BLaER1 (cell line): ENCODE results near the gene LRRC8D.
A peak's percentile ranks its signal among the peaks of the same experiment; 100 is the strongest.
"Not testable (repeated sequence)": the region's sequence is repeated elsewhere in the genome, so short reads cannot be mapped to it uniquely, and the experiment has no call there.

Experiments used
- H3K27ac ChIP-seq: shearing (Covaris generic); formaldehyde crosslinking; 2 replicates; pipeline ENCODE4 v1.8.1; 2022
- H3K27me3 ChIP-seq: shearing (Covaris generic); formaldehyde crosslinking; 2 replicates; pipeline ENCODE4 v1.8.1; 2022
- H3K36me3 ChIP-seq: shearing (Covaris generic); formaldehyde crosslinking; 2 replicates; pipeline ENCODE4 v1.8.1; 2022
- H3K4me1 ChIP-seq: shearing (Covaris generic); formaldehyde crosslinking; 2 replicates; pipeline ENCODE4 v1.8.1; 2022
- H3K4me2 ChIP-seq: shearing (Covaris generic); formaldehyde crosslinking; 2 replicates; pipeline ENCODE4 v1.8.1; 2022
- H3K4me3 ChIP-seq: shearing (Covaris generic); formaldehyde crosslinking; 2 replicates; pipeline ENCODE4 v1.8.1; 2022
- H3K9ac ChIP-seq: shearing (Covaris generic); formaldehyde crosslinking; 2 replicates; pipeline ENCODE4 v1.8.1; 2022
- H3K9me3 ChIP-seq: shearing (Covaris generic); formaldehyde crosslinking; 2 replicates; pipeline ENCODE4 v1.8.1; 2022
- H4K20me1 ChIP-seq: shearing (Covaris generic); formaldehyde crosslinking; 2 replicates; pipeline ENCODE4 v1.8.1; 2022
- Cebpa-rat ChIP-seq: shearing (Covaris generic); IDR thresholded peaks from 2 replicates; pipeline ENCODE4 v1.8.1; 2022

The LRRC8D gene

DNA sequence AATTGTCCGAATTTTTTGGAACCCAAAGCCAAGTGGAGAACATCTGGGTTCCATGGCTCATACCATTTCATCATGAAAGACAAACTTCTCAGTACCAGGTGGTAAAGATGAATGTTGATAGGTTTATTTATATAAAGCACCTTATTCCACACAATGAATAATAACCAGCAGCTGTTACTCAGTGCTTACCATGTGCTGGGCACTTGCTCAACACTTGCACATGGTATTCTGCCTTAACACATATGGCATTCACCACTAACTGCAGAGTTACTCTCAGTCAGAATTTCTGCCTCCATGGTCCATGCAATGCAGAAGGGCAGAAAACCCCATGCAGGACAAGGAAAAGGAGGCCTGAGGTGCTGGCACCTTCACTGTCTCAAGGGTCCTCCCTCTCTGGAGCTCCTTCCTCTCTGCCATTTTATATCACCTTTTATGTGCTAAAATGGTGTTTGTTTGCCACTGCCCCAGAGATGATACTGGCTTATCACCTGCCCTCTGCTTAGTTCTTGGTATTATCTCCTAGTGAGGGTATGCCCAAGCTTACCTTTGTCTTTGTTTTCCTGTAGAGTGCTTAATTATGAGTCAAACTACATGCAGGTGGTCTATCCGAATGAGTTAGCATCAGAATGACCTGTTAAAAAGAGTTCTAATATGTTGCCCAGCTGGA is 97.4 kb downstream of the LRRC8D start:
- Histone ChIP-seq H3K27ac (no peak overlapping the region), H3K4me2 (no peak overlapping the region), H3K36me3 (peaks cover 64% of the 10 kb centered on the region), H3K4me1 (no peaks in the 10 kb centered on the region), H3K9me3 (peaks cover 17% of the 10 kb centered on the region), H3K27me3 (no peaks in the 10 kb centered on the region), H3K4me3 (no peak overlapping the region), H4K20me1 (peaks cover 46% of the 10 kb centered on the region), H3K9ac (no peak overlapping the region)
- no peak for TF ChIP-seq Cebpa-rat

DNA sequence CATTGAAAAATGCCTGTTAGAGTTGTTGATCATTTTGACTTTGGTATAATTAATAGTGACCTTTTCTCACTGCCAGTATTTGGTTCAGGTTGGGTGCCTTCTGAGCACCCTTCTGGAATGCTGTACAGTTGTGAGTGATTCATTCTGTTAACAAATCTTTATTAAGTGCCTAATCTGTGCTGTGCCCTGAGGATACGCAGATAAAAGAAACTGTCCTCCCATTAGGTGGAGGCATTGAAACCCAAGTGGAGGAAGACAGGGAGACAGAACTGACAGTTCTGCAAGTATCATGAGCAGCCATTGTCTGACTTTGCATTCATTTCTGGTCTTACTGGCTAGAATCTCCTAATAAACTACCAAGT is 97.9 kb downstream of the LRRC8D start:
- Histone ChIP-seq H3K36me3 (peaks cover 67% of the 10 kb centered on the region), H3K9ac (no peak overlapping the region), H3K4me3 (no peak overlapping the region), H3K9me3 (peaks cover 23% of the 10 kb centered on the region), H3K4me2 (no peak overlapping the region), H3K4me1 (no peaks in the 10 kb centered on the region), H4K20me1 (peaks cover 46% of the 10 kb centered on the region), H3K27ac (no peak overlapping the region), H3K27me3 (no peaks in the 10 kb centered on the region)
- no peak for TF ChIP-seq Cebpa-rat

DNA sequence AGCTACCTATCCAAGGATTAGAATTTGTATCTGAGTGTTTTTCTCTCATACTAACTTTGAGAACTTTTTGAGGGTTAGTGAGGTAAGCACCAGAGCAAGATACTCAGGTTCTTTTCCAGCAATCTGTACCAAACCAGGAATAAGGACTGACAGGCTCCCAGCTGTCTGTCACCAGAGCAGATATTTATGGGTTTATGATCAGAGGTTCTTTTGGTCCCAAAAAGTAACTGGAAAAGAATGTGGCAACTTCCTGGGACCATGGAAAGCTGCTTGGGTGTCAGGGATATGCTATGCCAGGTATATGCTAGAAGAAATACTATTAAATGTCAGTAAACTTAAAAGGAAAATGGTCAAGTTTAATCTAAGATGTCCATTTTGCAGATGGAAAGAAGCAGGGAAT is 98.3 kb downstream of the LRRC8D start:
- H3K27me3 ChIP-seq: no peaks in the 10 kb centered on the region
- H3K9ac ChIP-seq: no peak overlapping the region
- H3K27ac ChIP-seq: no peak overlapping the region
- no peaks in the 10 kb centered on the region for H3K4me1 ChIP-seq
- H3K4me2 ChIP-seq: no peak overlapping the region
- H3K36me3 ChIP-seq: peaks cover 67% of the 10 kb centered on the region
- no peak for TF ChIP-seq Cebpa-rat
- H4K20me1 ChIP-seq: peaks cover 46% of the 10 kb centered on the region
- no peak overlapping the region for H3K4me3 ChIP-seq
- H3K9me3 ChIP-seq: peaks cover 27% of the 10 kb centered on the region

DNA sequence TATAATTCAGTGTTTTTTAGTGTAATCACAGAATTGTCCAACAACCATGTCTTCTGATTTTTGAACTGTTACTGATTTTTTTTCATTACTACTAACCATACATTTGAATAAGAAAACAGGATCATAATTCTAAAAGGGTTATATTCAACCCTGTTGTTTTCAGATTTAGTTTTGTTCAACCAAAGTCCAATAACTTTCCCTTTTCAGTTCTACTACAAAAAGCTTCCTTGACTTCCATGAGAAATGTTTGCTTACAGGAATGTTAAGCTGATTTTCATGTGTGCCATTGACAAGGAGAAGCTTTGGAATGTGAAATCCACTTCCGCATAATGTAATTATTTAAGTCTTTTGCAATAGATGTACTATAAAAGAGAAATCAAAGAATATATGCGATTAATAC is 102.1 kb downstream of the LRRC8D start:
- Histone ChIP-seq H3K27me3 (no peaks in the 10 kb centered on the region), H3K4me2 (no peak overlapping the region), H4K20me1 (peaks cover 22% of the 10 kb centered on the region), H3K27ac (no peak overlapping the region), H3K36me3 (peaks cover 78% of the 10 kb centered on the region), H3K9ac (no peak overlapping the region), H3K4me1 (no peaks in the 10 kb centered on the region), H3K4me3 (no peak overlapping the region), H3K9me3 (peaks cover 45% of the 10 kb centered on the region)
- TF ChIP-seq Cebpa-rat: no peak

DNA sequence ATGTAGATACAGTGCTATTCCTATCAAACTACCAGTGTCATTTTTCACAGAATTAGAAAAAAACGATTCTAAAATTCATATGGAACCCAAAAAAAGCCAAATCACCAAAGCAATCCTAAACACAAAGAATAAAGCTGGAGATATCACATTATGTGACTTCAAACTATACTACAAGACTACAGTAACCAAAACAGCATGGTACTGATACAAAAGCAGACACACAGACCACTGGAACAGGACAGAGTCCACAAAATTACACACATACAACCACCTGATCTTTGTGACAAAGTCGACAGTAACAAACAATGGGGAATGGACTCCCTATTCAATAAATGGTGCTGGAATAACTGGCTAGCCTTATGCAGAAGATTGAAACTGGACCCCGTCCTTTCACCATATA is 102.7 kb downstream of the LRRC8D start:
- H3K9me3 ChIP-seq: peaks cover 45% of the 10 kb centered on the region
- TF ChIP-seq Cebpa-rat: no peak

DNA sequence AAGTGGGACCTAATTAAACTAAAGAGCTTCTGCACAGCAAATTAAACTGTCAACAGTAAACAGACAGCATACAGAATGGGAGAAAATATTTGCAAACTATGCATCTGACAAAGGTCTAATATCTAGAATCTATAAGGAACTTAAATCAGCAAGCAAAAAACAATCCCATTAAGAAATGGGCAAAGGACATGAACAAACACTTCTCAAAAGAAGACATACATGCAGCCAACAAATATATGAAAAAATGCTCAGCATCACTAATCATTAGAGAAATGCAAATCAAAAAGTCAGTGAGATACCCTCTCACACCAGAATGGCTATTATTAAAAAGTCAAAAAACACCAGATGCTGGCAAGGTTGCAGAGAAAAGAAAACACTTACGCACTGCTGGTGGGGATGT is 103.2 kb downstream of the LRRC8D start:
- not testable (repeated sequence) for H3K27me3 ChIP-seq, H3K27ac ChIP-seq

More for the DNA sequence above, 102.7 kb downstream of the LRRC8D start:
- Histone ChIP-seq H3K4me2 (no peak overlapping the region), H3K27ac (no peak overlapping the region), H3K4me3 (peak overlapping the region; percentile 19; the same call in 1 of the 2 replicates), H3K9ac (no peak overlapping the region), H4K20me1 (peaks cover 22% of the 10 kb centered on the region), H3K36me3 (peaks cover 78% of the 10 kb centered on the region), H3K4me1 (peaks cover 5% of the 10 kb centered on the region), H3K27me3 (no peaks in the 10 kb centered on the region)

DNA sequence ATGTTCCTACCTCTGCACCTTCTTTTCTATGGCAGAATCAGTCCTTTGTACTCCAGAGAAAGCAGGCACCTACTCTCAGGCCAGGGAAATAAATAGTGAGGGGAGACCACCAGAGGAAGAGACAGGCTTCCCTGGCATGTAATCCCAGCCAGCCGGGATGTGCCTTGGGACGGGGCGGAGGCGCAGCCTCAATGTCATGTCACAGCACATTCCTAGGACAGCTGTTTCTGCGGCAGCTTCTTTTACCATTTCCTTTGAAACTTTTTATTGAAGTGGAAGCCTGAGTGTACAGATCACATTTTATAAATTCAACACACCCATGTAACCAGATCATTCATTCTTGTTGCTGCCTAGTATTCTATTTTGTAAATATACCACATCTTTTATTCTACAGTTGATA is 106.2 kb downstream of the LRRC8D start:
- no peak for TF ChIP-seq Cebpa-rat
- Histone ChIP-seq H4K20me1 (peaks cover 13% of the 10 kb centered on the region; the same call in 1 of the 2 replicates), H3K9ac (no peak overlapping the region), H3K9me3 (peaks cover 37% of the 10 kb centered on the region), H3K27ac (no peak overlapping the region), H3K4me2 (no peak overlapping the region), H3K36me3 (peaks cover 85% of the 10 kb centered on the region), H3K4me1 (peaks cover 14% of the 10 kb centered on the region), H3K4me3 (no peak overlapping the region), H3K27me3 (no peaks in the 10 kb centered on the region)

More for the DNA sequence above, 103.2 kb downstream of the LRRC8D start:
- H3K4me2 ChIP-seq, H3K4me3 ChIP-seq, H3K9ac ChIP-seq: not testable (repeated sequence)
- peaks cover 22% of the 10 kb centered on the region for H4K20me1 ChIP-seq
- H3K4me1 ChIP-seq: peaks cover 11% of the 10 kb centered on the region
- peaks cover 81% of the 10 kb centered on the region for H3K36me3 ChIP-seq
- H3K9me3 ChIP-seq: peaks cover 45% of the 10 kb centered on the region

DNA sequence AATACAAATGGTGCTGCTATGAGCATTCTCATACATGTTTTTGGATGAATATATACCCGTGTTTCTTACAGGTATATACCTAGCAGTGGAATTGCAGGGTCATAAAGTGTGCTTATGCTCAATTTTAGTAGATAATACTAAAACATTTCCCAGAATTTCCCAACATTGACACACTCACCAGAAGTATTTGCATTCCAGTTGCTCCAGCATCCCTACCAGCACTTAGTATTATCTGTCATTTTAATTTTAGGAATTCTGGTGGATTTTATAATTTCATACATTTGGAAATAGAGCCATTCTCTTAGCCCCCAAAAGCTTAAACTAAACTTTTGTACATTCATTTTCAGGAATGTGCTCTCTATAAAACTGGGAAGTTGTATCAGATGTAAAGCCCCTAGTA is 106.6 kb downstream of the LRRC8D start:
- Histone ChIP-seq H3K4me3 (no peak overlapping the region), H4K20me1 (peaks cover 13% of the 10 kb centered on the region; the same call in 1 of the 2 replicates), H3K27ac (no peak overlapping the region), H3K27me3 (no peaks in the 10 kb centered on the region), H3K9me3 (peaks cover 33% of the 10 kb centered on the region), H3K9ac (no peak overlapping the region), H3K4me1 (peaks cover 14% of the 10 kb centered on the region), H3K4me2 (no peak overlapping the region), H3K36me3 (peaks cover 85% of the 10 kb centered on the region)
- TF ChIP-seq Cebpa-rat: no peak

DNA sequence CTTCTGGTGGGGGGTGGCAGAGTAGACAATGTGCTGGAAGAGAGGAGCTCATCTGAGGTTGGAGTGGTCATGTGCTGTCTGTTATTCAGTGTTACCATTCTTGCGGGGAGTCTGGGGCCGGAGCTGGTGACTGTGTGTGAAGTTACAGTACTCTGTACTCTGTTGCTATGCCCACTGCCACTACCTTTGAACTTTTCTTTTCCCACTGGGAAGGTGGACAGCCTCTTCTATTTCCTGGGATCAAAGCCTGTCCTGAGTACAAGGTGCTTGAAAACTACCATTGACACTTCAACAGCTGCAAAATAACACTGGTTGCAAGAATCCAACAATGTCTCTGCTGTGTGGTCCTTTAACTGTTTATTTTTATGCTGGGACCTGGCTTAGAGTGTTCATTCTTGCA is 107.7 kb downstream of the LRRC8D start:
- Histone ChIP-seq H3K4me3 (no peak overlapping the region), H3K4me1 (peaks cover 14% of the 10 kb centered on the region), H3K36me3 (peaks cover 87% of the 10 kb centered on the region), H3K27me3 (no peaks in the 10 kb centered on the region), H3K9ac (no peak overlapping the region), H4K20me1 (peaks cover 13% of the 10 kb centered on the region; the same call in 1 of the 2 replicates), H3K4me2 (no peak overlapping the region), H3K27ac (no peak overlapping the region), H3K9me3 (peaks cover 25% of the 10 kb centered on the region)
- no peak for TF ChIP-seq Cebpa-rat

DNA sequence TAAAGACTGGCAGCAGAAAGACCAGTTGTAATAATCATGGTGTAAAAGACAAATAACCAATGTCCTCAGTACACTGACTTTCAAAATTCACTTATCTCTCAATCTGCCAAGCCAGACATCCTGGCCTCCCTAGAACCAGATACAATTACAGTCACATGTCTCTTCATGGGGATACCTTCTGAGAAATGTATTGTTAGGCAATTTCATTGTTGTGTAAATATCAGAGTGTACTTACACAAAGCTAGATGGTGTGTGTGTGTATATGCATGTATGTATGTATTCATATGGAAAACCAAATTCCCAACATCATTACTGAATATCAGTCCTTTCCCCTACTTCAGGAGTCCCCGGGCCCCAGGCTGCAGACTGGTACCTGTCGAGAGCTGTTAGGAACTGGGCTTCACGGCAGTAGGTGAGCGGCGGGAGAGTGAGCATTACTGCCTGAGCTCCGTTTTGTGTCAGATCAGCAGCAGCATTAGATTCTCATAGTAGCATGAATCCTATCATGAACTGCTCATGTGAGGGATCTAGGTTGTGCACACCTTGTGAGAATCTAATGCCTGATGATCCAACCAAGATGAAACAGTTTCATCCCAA is 108.7 kb downstream of the LRRC8D start:
- no peak overlapping the region for H3K27ac ChIP-seq
- no peak for TF ChIP-seq Cebpa-rat
- H3K36me3 ChIP-seq: peaks cover 87% of the 10 kb centered on the region
- peaks cover 14% of the 10 kb centered on the region for H3K4me1 ChIP-seq
- peaks cover 14% of the 10 kb centered on the region for H3K9me3 ChIP-seq
- H4K20me1 ChIP-seq: peaks cover 13% of the 10 kb centered on the region; the same call in 1 of the 2 replicates
- H3K4me3 ChIP-seq: no peak overlapping the region
- H3K4me2 ChIP-seq: no peak overlapping the region
- H3K9ac ChIP-seq: no peak overlapping the region
- H3K27me3 ChIP-seq: no peaks in the 10 kb centered on the region
